ENCODE results near the gene GALNT12. TPM values are rescaled to one million over a fixed set of nuclear protein-coding genes. Genes with fewer than 3 reads are reported as not detected.

The GALNT12 gene
- total and polyA plus RNA-seq, 2 experiments from 2014 or later, result 14.6 to 23.6 TPM

GRCh38 chr9:98856982-98857381 lies 49.5 kb downstream of the GALNT12 start:
- ATAC-seq (no peak), DNase-seq (ENCODE audit: low spot score) (no peak)
- no peak overlapping the region for H3K4me3 Mint-ChIP-seq
- Histone ChIP-seq H3F3A (replicated peaks; ENCODE audit: low read depth) (no peaks in the 10 kb centered on the region), H2AFZ (no peak overlapping the region), H3K79me2 (replicated peaks; ENCODE audit: insufficient read depth) (no peaks in the 10 kb centered on the region), H3K4me2 (no peak overlapping the region), H4K20me1 (replicated peaks; ENCODE audit: insufficient read depth) (no peaks in the 10 kb centered on the region), H3K27me3 (ENCODE audit: insufficient read depth) (no peaks in the 10 kb centered on the region), H3K4me1 (ENCODE audit: insufficient read depth) (no peaks in the 10 kb centered on the region), H3K27ac (ENCODE audit: low read depth) (no peak overlapping the region), H3K36me3 (ENCODE audit: insufficient read depth) (no peaks in the 10 kb centered on the region), H3K9me2 (ENCODE audit: insufficient read depth) (no peaks in the 10 kb centered on the region), H3K4me3 (no peak overlapping the region)
- H3K9me3 Mint-ChIP-seq, result no peaks in the 10 kb centered on the region; the same call in 1 of the 3 replicates
- H3K36me3 Mint-ChIP-seq (ENCODE audit: low read depth), result no peaks in the 10 kb centered on the region
- peaks cover 2% of the 10 kb centered on the region for H3K27me3 Mint-ChIP-seq (ENCODE audit: insufficient read depth, low read depth, poor library complexity)
- no peak for TF ChIP-seq ZNF114 (CRISPR knock-in tag; IDR thresholded peaks at IDR 0.05)
- no peak for TF ChIP-seq POLR2AphosphoS5 (IDR thresholded peaks at IDR 0.05; ENCODE audit: low read depth)
- TF ChIP-seq JUNB (IDR thresholded peaks at IDR 0.05; ENCODE audit: unreplicated experiment), result no peak
- no peak for TF ChIP-seq NANOG (IDR thresholded peaks at IDR 0.05; ENCODE audit: borderline replicate concordance)
- no peak for TF ChIP-seq CTCF (conservative IDR thresholded peaks at IDR 0.05; ENCODE audit: low read depth in 2 of 2)
- no peak for TF ChIP-seq ZNF462 (CRISPR knock-in tag; IDR thresholded peaks at IDR 0.05)
- TF ChIP-seq REST (IDR thresholded peaks at IDR 0.05; ENCODE audit: unreplicated experiment), result no peak
- TF ChIP-seq EZH2phosphoT487 (IDR thresholded peaks at IDR 0.05; ENCODE audit: unreplicated experiment), result no peak
- TF ChIP-seq ZNF331 (CRISPR knock-in tag; IDR thresholded peaks at IDR 0.05; ENCODE audit: low read depth), result no peak
- no peak for TF ChIP-seq CREB1 (CRISPR knock-in tag; IDR thresholded peaks at IDR 0.05; ENCODE audit: low read depth)
- TF ChIP-seq EZH2 (IDR thresholded peaks at IDR 0.05; ENCODE audit: low read depth, unreplicated experiment), result no peak
- TF ChIP-seq STAT1 (IDR thresholded peaks at IDR 0.05; ENCODE audit: unreplicated experiment), result no peak
- no peak for TF ChIP-seq ETS1 (IDR thresholded peaks at IDR 0.05)
- H3K27ac Mint-ChIP-seq, result no peak overlapping the region
- no peaks in the 10 kb centered on the region for H3K4me1 Mint-ChIP-seq
